ENCODE measurements around the gene MRPL51.

The MRPL51 gene

DNA sequence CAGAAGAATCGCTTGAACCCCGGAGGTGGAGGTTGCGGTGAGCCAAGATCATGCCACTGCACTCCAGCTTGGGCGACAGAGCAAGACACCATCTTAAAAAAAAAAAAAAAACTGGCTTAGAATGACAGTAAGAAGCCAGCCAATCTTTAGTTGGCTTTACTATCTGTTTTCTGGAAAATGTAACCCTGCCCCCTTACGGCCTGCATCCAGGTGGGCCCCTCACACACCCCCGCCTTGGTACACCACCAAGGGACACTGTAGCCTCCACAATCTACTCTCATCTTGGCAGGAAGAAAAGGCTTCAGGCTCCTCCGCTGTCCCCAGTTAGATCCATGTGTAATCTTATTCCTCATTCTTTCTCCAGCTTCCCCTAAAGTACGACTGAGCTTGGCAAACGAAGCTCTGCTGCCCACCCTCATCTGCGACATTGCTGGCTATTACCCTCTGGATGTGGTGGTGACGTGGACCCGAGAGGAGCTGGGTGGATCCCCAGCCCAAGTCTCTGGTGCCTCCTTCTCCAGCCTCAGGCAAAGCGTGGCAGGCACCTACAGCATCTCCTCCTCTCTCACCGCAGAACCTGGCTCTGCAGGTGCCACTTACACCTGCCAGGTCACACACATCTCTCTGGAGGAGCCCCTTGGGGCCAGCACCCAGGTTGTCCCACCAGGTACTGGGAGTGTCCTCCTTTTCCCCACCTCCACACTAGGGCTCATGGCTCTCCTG, 34.6 kb downstream of the MRPL51 start:
- DNase-seq = no peak

DNA sequence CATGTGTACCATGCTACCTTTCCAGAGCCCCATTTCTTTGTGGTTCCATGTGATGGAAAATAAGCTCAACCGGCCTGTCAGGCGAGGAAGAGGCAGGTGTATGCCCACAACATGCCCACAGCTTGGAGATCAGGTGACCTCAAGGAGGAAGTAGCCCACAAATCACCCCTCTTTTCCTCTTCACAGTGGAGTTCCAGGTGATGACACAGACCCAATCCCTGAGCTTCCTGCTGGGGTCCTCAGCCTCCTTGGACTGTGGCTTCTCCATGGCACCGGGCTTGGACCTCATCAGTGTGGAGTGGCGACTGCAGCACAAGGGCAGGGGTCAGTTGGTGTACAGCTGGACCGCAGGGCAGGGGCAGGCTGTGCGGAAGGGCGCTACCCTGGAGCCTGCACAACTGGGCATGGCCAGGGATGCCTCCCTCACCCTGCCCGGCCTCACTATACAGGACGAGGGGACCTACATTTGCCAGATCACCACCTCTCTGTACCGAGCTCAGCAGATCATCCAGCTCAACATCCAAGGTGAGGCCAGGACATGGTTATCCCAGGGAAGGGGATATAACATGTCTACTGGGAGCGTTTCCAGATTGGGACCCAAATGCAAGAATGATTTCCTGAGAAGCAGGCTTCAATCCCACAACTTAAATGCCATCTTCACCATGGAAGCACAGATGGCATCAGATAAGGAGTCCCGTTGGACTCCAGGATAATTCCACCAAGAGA, 35.7 kb downstream of the MRPL51 start:
- no peak for DNase-seq

DNA sequence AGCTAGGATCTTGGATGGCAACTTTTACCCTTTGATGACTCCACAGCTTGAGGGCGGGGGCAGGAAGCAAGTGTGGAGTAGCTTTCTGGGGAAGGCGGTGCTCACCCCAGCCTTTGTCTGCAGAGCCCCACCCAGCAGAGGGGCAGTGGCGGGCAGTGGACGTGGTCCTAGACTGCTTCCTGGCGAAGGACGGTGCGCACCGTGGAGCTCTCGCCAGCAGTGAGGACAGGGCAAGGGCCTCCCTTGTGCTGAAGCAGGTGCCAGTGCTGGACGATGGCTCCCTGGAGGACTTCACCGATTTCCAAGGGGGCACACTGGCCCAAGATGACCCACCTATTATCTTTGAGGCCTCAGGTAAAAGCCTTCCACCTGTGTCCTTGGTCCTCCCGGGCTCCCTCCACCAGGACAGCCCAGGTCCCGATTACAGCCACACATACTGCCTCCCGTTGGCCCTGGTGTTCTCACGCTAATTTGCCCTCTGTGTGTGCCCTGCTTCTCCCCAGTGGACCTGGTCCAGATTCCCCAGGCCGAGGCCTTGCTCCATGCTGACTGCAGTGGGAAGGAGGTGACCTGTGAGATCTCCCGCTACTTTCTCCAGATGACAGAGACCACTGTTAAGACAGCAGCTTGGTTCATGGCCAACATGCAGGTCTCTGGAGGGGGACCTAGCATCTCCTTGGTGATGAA, 40.0 kb downstream of the MRPL51 start:
- DNase-seq = no peak

DNA sequence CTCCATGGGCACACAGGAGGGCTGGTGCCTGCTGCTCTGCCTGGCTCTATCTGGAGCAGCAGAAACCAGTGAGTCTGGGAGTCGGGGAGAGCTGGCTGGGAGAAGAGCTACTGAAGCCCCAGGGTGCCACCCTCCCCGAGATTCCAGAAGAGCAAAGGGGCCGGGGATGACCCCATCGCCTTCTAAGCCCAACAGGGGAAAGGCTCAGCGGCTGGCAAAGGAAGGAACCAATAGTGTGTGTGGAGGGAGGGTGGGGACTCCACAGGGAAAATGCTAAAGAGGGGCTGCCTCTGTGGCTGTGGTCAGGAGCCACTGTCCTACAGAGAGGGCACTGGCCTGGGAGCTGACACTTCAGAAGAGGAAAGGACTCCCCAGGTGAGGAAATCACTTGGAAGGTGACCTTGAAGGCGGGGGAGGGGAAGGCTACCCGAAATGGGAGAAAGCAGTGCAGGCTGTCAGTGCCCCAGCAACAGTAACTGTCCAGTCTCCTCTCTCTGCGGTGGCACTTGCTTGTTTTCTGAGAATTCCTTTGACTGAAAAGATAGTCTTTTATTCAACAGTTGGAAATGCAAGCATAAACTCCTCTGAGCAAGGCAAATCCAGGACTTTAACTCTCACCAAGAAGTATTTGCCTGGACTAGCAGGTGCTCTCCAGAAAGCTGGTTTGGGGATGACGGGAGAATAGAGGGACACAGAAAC, 40.7 kb downstream of the MRPL51 start:
- no peak for DNase-seq

DNA sequence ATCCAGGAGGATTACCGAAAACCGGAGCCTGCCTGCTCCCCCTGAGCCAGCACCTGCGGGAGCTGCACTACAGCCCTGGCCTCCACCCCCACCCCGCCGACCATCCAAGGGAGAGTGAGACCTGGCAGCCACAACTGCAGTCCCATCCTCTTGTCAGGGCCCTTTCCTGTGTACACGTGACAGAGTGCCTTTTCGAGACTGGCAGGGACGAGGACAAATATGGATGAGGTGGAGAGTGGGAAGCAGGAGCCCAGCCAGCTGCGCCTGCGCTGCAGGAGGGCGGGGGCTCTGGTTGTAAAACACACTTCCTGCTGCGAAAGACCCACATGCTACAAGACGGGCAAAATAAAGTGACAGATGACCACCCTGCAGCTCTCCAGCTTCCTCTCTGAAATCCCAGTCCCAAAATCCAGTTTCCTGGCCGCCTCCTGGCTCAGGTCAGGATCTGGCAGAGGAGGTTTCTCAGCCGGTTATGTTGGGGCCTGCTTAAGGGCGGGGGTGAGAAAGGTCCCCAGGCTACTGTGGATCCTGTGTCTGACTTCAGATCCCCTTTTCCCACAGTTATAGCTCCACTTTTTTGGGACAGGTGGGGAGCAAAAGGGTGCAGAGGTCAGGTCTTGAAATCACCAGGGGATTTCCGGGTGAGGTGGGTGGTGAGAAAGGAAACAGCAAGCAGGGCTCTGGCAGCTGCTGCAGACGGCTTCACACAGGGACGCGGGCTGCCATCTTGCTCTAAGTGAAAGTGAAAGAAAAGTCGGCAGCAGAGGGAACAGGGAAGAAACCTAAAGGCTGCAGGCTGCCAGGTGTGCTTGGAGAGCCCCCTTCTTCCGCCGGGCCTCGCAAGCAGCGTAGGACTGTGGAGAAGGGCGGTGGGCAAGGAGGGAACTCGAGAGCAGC, 41.5 kb downstream of the MRPL51 start, which contains the start of gene TAPBPL:
TSS of gene TAPBPL (plus strand) at position 695 of the 897 bp plus-strand sequence. CDS start 207 bp downstream, outside the sequence.
- peak; percentile 87 for DNase-seq

DNA sequence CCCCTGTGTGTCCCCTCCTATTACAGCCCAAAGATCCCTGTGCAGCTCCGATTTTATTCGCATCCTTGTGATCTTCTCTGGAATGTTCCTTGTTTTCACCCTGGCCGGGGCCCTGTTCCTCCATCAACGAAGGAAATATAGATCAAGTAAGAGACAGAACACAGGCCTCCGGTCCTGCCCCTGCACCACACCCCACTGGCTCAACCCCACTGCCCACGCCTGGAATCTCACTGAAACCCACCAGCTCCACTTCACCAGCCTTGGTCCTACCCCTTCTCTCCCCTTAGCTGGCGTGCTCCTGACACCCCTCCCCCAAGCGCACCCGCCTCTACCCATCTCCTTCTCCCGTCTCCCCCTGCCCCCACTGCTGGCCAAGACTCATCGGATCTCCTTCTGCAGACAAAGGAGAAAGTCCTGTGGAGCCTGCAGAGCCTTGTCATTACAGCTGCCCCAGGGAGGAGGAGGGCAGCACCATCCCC, 42.2 kb downstream of the MRPL51 start:
- no peak for DNase-seq

DNA sequence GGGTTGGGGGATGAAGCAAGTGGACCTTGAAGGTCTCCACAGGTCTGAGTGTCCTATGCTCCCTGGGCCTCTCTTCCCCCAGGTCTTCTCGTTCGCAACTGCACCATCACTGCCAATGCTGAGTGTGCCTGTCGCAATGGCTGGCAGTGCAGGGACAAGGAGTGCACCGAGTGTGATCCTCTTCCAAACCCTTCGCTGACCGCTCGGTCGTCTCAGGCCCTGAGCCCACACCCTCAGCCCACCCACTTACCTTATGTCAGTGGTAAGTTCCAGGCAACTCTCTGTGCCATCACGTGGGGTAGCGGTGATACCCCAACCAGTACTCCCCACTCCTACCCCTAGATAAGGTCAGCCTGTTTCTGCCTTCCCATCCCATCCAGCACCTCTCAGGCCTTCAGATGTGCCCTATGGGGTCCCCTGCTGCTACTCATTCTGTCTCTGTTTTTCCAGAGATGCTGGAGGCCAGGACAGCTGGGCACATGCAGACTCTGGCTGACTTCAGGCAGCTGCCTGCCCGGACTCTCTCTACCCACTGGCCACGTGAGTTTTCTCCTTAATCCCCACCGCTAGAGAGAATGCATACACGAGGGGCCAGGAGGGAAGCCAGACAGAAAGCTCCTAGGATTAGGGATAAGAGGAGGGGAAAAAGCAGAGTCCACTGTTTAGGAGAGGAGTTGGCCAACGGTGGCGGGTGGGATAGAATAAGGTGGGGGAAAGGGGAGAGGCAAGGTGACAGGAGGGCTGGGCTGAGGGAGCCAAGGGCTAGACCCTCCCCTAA, 42.8 kb downstream of the MRPL51 start:
- DNase-seq = no peak

DNA sequence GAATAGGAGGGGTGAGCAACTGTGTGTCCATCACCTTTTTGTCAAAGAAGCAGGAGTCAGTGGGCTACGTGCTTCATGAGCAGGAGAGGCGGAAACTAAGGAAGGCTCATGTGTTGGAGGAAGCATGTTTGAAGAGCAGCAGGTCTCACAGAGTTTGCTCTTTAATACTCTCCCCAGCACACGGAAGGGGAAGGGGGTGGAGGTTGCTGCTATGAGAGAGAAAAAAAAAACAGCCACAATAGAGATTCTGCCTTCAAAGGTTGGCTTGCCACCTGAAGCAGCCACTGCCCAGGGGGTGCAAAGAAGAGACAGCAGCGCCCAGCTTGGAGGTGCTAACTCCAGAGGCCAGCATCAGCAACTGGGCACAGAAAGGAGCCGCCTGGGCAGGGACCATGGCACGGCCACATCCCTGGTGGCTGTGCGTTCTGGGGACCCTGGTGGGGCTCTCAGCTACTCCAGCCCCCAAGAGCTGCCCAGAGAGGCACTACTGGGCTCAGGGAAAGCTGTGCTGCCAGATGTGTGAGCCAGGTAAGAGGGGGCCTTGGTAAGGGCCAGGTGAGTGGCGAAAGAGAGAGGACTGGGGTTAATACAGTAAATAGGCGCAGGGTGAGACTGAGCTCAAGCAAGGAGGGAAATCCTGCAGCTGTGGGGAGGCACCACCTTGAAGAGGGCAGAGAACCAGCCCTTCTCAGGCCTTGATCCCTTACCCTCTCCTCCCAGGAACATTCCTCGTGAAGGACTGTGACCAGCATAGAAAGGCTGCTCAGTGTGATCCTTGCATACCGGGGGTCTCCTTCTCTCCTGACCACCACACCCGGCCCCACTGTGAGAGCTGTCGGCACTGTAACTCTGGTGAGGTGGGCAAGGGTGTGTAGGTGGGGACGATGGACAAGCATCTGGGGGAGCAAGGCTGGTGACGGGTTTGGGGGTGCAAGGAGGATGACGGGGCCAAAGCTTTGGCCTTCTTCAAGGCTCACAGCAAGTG, 48.1 kb downstream of the MRPL51 start, which contains the start of gene CD27:
TSS of gene CD27 (plus strand) at position 252 of the 985 bp plus-strand sequence. CDS start at position 393, 141 bp downstream.
- DNase-seq = no peak

DNA sequence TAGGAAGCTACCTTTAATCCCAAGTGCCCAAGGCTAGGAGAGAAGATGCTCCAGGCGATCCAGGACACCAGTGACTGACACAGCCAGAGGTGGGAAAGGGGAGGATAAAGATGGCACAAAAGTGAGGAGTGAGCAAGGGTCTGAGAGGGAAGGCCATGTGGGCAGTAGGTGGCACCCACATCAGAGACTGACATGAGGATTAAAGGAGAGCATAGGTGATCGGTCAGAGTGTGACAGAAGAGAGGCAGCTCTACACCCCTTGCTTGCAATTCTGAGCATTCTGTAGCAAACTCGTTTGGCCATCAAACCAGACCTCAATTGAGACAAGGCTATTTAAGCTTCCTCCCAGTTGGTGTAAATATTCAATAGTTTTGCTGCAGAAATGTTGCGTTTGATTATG, 49.0 kb downstream of the MRPL51 start:
- no peak for DNase-seq

DNA sequence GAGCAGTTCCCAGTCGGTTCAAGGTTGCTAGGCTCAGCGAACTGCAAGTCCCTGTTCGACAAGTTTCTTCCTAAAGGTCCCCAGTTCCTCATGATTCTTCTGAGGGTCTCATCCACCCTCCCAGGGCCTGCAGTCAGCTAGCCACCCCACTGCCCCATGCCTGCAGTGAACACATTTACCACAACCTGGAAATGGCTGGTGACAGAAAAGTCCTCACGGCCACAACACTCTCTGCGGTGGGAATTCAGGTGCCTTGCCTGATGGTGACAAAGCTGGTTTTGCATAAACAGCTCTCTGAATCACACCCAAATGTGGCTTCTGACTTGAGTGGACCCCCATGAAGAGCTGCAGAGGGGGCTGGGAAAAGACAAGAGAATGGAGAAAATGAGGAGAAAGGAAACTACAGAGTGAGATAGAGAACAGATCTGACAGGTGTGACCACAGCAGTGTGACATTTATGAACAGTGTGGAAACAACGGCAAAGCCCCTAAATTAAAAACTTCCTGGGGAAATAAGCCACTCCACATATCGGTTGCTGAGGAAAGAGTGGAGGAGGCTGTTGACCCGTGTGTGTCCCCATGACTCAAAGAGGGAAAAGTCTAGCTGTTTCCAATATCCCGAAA, 49.6 kb downstream of the MRPL51 start:
- DNase-seq = no peak

DNA sequence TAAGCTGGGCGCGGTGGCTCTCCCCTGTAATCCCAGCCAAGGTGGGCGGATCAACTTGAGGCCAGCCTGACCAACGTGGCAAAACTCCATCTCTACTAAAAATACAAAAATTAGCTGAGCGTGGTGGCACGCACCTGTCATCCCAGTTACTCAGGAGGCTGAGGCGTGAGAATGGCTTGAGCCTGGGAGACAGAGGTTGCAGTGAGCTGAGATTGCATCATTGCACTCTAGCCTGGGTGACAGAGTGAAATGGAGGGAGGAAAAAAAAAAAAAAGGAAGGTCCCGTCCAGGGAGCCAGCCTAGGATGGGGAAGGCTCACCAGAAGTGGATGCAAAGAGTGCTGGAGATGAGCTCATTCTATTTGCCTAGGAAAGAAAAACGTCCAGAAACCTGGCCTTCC, 50.2 kb downstream of the MRPL51 start:
- DNase-seq = no peak
